DOHH2 (cell line): ENCODE results near the gene HSPA9.

ENCODE experiments used
- H3F3A ChIP-seq: fragments of 200-600 bp; sonication (generic), shearing (Covaris generic); 2 replicates; pipeline ENCODE4 v1.6.0; 2016; ENCODE audit warnings: antibody characterized with exemption, mild to moderate bottlenecking; ENCODE audit not compliant: control insufficient read depth, insufficient read depth
- H3K27ac ChIP-seq: fragments of 200-600 bp; sonication (generic); 2 replicates; pipeline ENCODE4 v1.5.1; 2014; ENCODE audit warnings: low read depth, mild to moderate bottlenecking, low read length, moderate library complexity
- H3K27me3 ChIP-seq: fragments of 200-600 bp; sonication (generic); 2 replicates; pipeline ENCODE4 v1.6.1; 2014; ENCODE audit warnings: mild to moderate bottlenecking, low read length, mixed read lengths; ENCODE audit not compliant: control insufficient read depth
- H3K36me3 ChIP-seq: fragments of 200-600 bp; sonication (generic); 2 replicates; pipeline ENCODE4 v1.6.1; 2014; ENCODE audit warnings: mild to moderate bottlenecking, low read length, moderate library complexity, mixed read lengths; ENCODE audit not compliant: control insufficient read depth
- H3K4me1 ChIP-seq: fragments of 200-600 bp; sonication (generic); 2 replicates; pipeline ENCODE4 v1.6.1; 2014; ENCODE audit warnings: mild to moderate bottlenecking, low read length, mixed read lengths; ENCODE audit not compliant: control insufficient read depth
- H3K4me2 ChIP-seq: fragments of 200-600 bp; sonication (generic); 2 replicates; pipeline ENCODE4 v1.6.0; 2014; ENCODE audit warnings: mild to moderate bottlenecking, low read length, moderate library complexity
- H3K4me3 ChIP-seq: fragments of 200-600 bp; sonication (generic); 2 replicates; pipeline ENCODE4 v1.5.1; 2014; ENCODE audit warnings: mild to moderate bottlenecking, low read length, mixed read lengths
- H3K79me2 ChIP-seq: fragments of 200-600 bp; sonication (generic); 2 replicates; pipeline ENCODE4 v1.6.1; 2014; ENCODE audit warnings: mild to moderate bottlenecking, low read length, mixed read lengths; ENCODE audit not compliant: control insufficient read depth
- H3K9me2 ChIP-seq: fragments of 200-600 bp; sonication (generic); replicated peaks from 2 replicates; pipeline ENCODE4 v1.6.1; 2014; ENCODE audit warnings: mild to moderate bottlenecking, low read length, mixed read lengths; ENCODE audit not compliant: control insufficient read depth
- H3K9me3 ChIP-seq: fragments of 200-600 bp; sonication (generic); 2 replicates; pipeline ENCODE4 v1.6.1; 2014; ENCODE audit warnings: antibody characterized with exemption, low read length, mixed read lengths; ENCODE audit not compliant: control insufficient read depth, insufficient read depth
- H4K20me1 ChIP-seq: fragments of 200-600 bp; sonication (generic); 2 replicates; pipeline ENCODE4 v1.6.0; 2014; ENCODE audit warnings: low read depth, mild to moderate bottlenecking, antibody characterized with exemption, low read length, moderate library complexity; ENCODE audit not compliant: control insufficient read depth, insufficient read depth
- EZH2phosphoT487 ChIP-seq: fragments of 200-600 bp; sonication (generic); IDR thresholded peaks from 2 replicates; pipeline ENCODE4 v1.6.1; 2017; ENCODE audit warnings: borderline replicate concordance, mild to moderate bottlenecking, antibody characterized with exemption, low read length, moderate library complexity, mixed read lengths
- TF ChIP-seq, protein P1 (sequence below): fragments of 200-600 bp; sonication (generic); IDR thresholded peaks from one replicate; pipeline ENCODE4 v1.5.1; 2014; ENCODE audit warnings: antibody characterized with exemption, mild to moderate bottlenecking, low read depth, low read length; ENCODE audit not compliant: poor library complexity, severe bottlenecking

Gene HSPA9

DNA sequence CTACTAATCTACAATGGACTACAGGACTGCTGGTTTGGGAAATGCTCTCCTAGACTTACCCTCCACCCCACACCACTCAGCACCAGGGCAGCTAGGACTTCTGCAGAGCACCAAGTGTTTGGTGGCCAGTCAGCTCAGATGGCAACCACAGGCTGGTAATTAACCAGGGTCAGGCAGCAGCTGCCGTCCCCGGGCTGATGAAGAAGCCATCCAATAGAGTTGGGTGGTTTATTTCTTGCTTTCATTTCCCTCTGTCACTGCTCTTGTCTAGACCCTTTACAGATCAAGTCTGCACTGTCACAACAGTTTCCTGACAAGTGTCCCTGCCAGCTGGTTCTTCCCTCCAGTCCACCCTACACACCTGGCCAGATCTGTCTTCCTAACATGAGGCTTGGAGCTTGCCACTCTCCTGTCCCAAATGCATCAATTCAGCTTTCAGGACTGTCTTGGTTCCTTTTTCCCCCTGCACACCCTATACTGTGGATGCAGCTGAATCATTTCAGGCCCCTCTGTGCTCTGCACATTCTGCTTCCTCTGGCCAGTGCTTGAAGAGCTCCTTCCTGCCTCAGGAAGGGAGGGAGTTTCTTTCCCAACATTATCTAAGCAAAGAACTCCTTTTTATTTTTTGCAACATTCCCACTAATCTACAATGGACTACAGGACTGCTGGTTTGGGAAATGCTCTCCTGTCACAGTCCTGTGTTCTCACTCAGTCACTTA, 30.2 kb upstream of the HSPA9 start:
- no peaks in the 10 kb centered on the region for H3K4me1 ChIP-seq
- no peaks in the 10 kb centered on the region for H3K9me2 ChIP-seq
- H3F3A ChIP-seq = no peaks in the 10 kb centered on the region
- H3K9me3 ChIP-seq = no peaks in the 10 kb centered on the region
- H3K27me3 ChIP-seq = peaks cover 19% of the 10 kb centered on the region
- TF ChIP-seq EZH2phosphoT487 = no peak
- TF ChIP-seq, protein P1, sequence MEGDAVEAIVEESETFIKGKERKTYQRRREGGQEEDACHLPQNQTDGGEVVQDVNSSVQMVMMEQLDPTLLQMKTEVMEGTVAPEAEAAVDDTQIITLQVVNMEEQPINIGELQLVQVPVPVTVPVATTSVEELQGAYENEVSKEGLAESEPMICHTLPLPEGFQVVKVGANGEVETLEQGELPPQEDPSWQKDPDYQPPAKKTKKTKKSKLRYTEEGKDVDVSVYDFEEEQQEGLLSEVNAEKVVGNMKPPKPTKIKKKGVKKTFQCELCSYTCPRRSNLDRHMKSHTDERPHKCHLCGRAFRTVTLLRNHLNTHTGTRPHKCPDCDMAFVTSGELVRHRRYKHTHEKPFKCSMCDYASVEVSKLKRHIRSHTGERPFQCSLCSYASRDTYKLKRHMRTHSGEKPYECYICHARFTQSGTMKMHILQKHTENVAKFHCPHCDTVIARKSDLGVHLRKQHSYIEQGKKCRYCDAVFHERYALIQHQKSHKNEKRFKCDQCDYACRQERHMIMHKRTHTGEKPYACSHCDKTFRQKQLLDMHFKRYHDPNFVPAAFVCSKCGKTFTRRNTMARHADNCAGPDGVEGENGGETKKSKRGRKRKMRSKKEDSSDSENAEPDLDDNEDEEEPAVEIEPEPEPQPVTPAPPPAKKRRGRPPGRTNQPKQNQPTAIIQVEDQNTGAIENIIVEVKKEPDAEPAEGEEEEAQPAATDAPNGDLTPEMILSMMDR = no peak
- H3K36me3 ChIP-seq = no peaks in the 10 kb centered on the region
- H3K4me2 ChIP-seq = no peak overlapping the region
- H3K79me2 ChIP-seq = no peaks in the 10 kb centered on the region
- no peaks in the 10 kb centered on the region for H4K20me1 ChIP-seq
- H3K4me3 ChIP-seq = no peak overlapping the region
- no peak overlapping the region for H3K27ac ChIP-seq

DNA sequence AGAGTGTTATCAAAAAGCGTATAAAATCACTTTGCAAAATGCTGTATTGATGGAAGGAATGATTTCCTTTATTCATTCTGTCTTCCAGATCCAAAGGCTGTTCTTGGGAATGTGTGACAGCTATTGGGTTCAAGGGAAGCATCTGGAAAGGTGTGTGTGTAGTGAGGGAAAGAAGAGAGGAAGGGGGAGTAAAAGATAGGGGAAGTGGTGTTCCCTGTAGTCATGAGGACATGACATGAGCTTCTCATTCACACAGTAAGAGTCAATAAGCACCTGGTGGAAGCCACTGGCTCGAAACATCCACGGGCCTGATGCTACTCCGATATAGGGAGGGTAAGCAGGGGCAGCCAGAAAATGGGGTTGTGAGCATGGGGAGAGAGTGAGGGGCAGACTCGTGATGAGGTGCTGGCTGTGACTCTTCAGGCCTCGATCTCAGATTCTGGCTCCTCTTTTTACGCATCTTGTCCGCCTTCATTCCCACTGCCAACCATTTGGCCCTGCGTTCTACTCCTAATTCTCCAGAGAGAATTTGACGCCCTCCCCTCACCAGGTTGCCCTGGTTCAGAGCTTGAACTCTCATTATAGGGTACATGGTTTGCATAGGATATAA, 29.1 kb upstream of the HSPA9 start:
- Histone ChIP-seq H3K4me1 (no peaks in the 10 kb centered on the region), H3K27ac (no peak overlapping the region)

DNA sequence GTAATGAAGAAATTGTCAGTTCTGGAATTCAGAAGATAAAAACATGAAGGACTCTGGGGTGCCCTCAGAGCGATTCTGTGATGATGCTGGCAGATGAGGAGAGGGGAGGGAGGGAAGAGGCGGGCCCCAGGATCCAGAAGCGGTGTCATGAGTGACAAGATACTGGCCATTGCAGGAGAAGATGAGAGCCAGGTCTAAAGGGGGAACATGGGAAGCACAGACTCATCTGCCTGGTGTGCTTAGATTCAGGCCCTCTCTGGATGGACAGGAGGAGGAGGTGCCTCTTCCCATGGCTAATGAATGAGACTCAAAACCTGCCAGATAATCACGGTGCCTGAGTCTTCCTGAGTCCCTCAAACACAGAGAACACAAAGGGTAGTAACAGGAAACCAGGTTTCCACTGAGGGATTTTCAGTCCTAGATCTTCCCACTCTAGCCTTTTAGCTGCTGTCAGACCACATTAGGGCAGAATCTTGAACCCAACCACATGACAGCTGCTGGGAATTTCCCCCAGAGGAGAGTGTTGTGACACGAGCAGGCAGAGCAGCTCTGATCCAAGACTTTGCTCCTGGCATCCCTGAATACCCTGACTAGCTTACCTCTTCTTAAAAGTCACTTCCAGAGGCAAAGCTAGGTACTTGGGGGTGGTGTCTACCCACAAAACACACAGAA, 28.2 kb upstream of the HSPA9 start:
- Histone ChIP-seq H3K4me3 (no peak overlapping the region), H4K20me1 (no peaks in the 10 kb centered on the region), H3K27ac (no peak overlapping the region), H3F3A (no peaks in the 10 kb centered on the region), H3K9me2 (no peaks in the 10 kb centered on the region), H3K27me3 (peaks cover 19% of the 10 kb centered on the region), H3K4me2 (no peak overlapping the region), H3K9me3 (no peaks in the 10 kb centered on the region), H3K79me2 (no peaks in the 10 kb centered on the region), H3K36me3 (no peaks in the 10 kb centered on the region), H3K4me1 (no peaks in the 10 kb centered on the region)
- TF ChIP-seq, protein P1 = no peak
- no peak for TF ChIP-seq EZH2phosphoT487

More for the DNA sequence above, 29.1 kb upstream of the HSPA9 start:
- no peaks in the 10 kb centered on the region for H3K36me3 ChIP-seq
- no peaks in the 10 kb centered on the region for H3K9me3 ChIP-seq
- H3K79me2 ChIP-seq = no peaks in the 10 kb centered on the region
- H3F3A ChIP-seq = no peaks in the 10 kb centered on the region
- no peaks in the 10 kb centered on the region for H4K20me1 ChIP-seq
- no peaks in the 10 kb centered on the region for H3K9me2 ChIP-seq
- TF ChIP-seq, protein P1 = no peak
- no peak for TF ChIP-seq EZH2phosphoT487
- no peak overlapping the region for H3K4me3 ChIP-seq
- H3K4me2 ChIP-seq = no peak overlapping the region
- H3K27me3 ChIP-seq = peaks cover 19% of the 10 kb centered on the region
